H1 (cell line): ENCODE data around the gene HCK. TPM values are rescaled to one million over a fixed set of nuclear protein-coding genes. Genes with fewer than 3 reads are reported as not detected.

Experiments used
- CTCF ChIA-PET: fragments of 300-600 bp; sonication (Branson Sonifier 250); formaldehyde crosslinking; loops from one replicate; lab custom pipeline; 2021; ENCODE audit not compliant: partially characterized antibody; lab: Charles Lee
- POLR2A ChIA-PET: fragments of 300-600 bp; sonication (Branson Sonifier 250); formaldehyde crosslinking; loops from one replicate; lab custom pipeline; 2021; ENCODE audit warnings: inconsistent platforms; ENCODE audit not compliant: partially characterized antibody; lab: Charles Lee
- DNase-seq, 2 experiments: peaks; one replicate each; pipeline versions ENCODE4 v3.0.0 to v3.0.0-alpha.2; 2010 to 2022; ENCODE audit warnings: low spot score in 2 of 2, low read depth in 1 of 2, mixed read lengths in 1 of 2
- FAIRE-seq: peaks from 2 replicates; lab custom pipeline; 2011; peaks lifted over from hg19 to GRCh38; lab: Jason Lieb, UNC
- H2AFZ ChIP-seq: 2 replicates; pipeline ENCODE4 v1.8.1; 2012; ENCODE audit warnings: low read length, inconsistent platforms
- H2AK5ac ChIP-seq: 2 replicates; pipeline ENCODE4 v1.6.1; 2013; ENCODE audit warnings: low read depth, low read length
- H2BK120ac ChIP-seq: replicated peaks from 2 replicates; pipeline ENCODE3; 2013; ENCODE audit warnings: low read depth, low read length, inconsistent platforms
- H2BK12ac ChIP-seq: 2 replicates; pipeline ENCODE4 v1.6.1; 2013; ENCODE audit warnings: low read depth, low read length
- H2BK15ac ChIP-seq: 2 replicates; pipeline ENCODE4 v1.6.1; 2013; ENCODE audit warnings: low read length
- H2BK20ac ChIP-seq: 2 replicates; pipeline ENCODE4 v1.6.1; 2013; ENCODE audit warnings: low read length
- H2BK5ac ChIP-seq: 2 replicates; pipeline ENCODE4 v1.6.1; 2013; ENCODE audit warnings: low read depth, low read length
- H3K14ac ChIP-seq: 2 replicates; pipeline ENCODE4 v1.6.1; 2013; ENCODE audit warnings: inconsistent platforms; ENCODE audit not compliant: insufficient read length
- H3K18ac ChIP-seq: 2 replicates; pipeline ENCODE4 v1.6.1; 2013; ENCODE audit warnings: low read length; ENCODE audit errors: extremely low read depth
- H3K23ac ChIP-seq: 2 replicates; pipeline ENCODE4 v1.6.1; 2013; ENCODE audit warnings: inconsistent platforms; ENCODE audit not compliant: insufficient read length
- H3K23me2 ChIP-seq: 2 replicates; pipeline ENCODE4 v1.6.1; 2013; ENCODE audit warnings: low read depth, low read length
- H3K27ac ChIP-seq: 2 replicates; pipeline ENCODE4 v1.6.1; 2011; ENCODE audit warnings: low read depth, low read length, inconsistent platforms
- H3K27me3 ChIP-seq, 4 experiments: replicated peaks in 1 of 4; 1 replicate in 1 of 4; 2 replicates in 3 of 4; pipeline versions ENCODE4 v1.6.1 to v1.8.1; 2011 to 2013; ENCODE audit warnings: low read length in 3 of 4, mild to moderate bottlenecking in 3 of 4, inconsistent platforms in 2 of 4, mixed read lengths in 2 of 4, moderate library complexity in 1 of 4; ENCODE audit not compliant: control insufficient read depth in 3 of 4, insufficient read depth in 3 of 4; ENCODE audit errors: extremely low read depth in 1 of 4
- H3K36me3 ChIP-seq, 4 experiments: 2 replicates each; pipeline versions ENCODE4 v1.6.1 to v1.8.1; 2011 to 2013; ENCODE audit warnings: mild to moderate bottlenecking in 4 of 4, low read length in 3 of 4, moderate library complexity in 2 of 4, control low read depth in 1 of 4, inconsistent platforms in 1 of 4; ENCODE audit not compliant: insufficient read depth in 4 of 4, control insufficient read depth in 2 of 4
- H3K4ac ChIP-seq: replicated peaks from 2 replicates; pipeline ENCODE3; 2013; ENCODE audit warnings: low read length, low read depth, mixed read lengths, inconsistent platforms; ENCODE audit not compliant: insufficient read length
- H3K4me1 ChIP-seq, 4 experiments: replicated peaks in 1 of 4; 1 replicate in 1 of 4; 2 replicates in 3 of 4; pipeline versions ENCODE4 v1.6.1 to v1.8.1; 2011 to 2013; ENCODE audit warnings: low read length in 3 of 4, inconsistent platforms in 2 of 4, mixed read lengths in 1 of 4; ENCODE audit not compliant: insufficient read depth in 4 of 4, control insufficient read depth in 3 of 4
- H3K4me2 ChIP-seq, 2 experiments: 2 replicates each; pipeline versions ENCODE4 v1.6.1 to v1.8.1; 2011 to 2013; ENCODE audit warnings: low read depth in 2 of 2, low read length in 2 of 2, control low read depth in 1 of 2, inconsistent platforms in 1 of 2, mild to moderate bottlenecking in 1 of 2; ENCODE audit not compliant: insufficient read depth in 1 of 2
- H3K4me3 ChIP-seq, 4 experiments: fragments of 200-600, 300-600 bp in 1 of 4; sonication (generic), shearing (Covaris generic), sonication (Bioruptor Twin) in 1 of 4; 2 replicates each; pipeline versions ENCODE4 v1.5.1 to v1.8.1; 2011 to 2016; ENCODE audit warnings: low read length in 4 of 4, low read depth in 3 of 4, control low read depth in 2 of 4, inconsistent platforms in 2 of 4, mild to moderate bottlenecking in 2 of 4, mixed read lengths in 1 of 4, moderate library complexity in 1 of 4; ENCODE audit not compliant: insufficient read depth in 2 of 4; ENCODE audit errors: extremely low read depth in 1 of 4
- H3K56ac ChIP-seq: replicated peaks from 2 replicates; pipeline ENCODE3; 2013; ENCODE audit warnings: low read depth, mild to moderate bottlenecking, mixed read lengths, low read length, inconsistent platforms; ENCODE audit not compliant: insufficient read length
- H3K79me1 ChIP-seq: 2 replicates; pipeline ENCODE4 v1.6.1; 2013; ENCODE audit warnings: low read depth, low read length, control low read depth
- H3K79me2 ChIP-seq, 2 experiments: 2 replicates each; pipeline versions ENCODE4 v1.6.1 to v1.8.1; 2012 to 2013; ENCODE audit warnings: low read length in 2 of 2, mild to moderate bottlenecking in 2 of 2, inconsistent platforms in 1 of 2; ENCODE audit not compliant: insufficient read depth in 2 of 2, control insufficient read depth in 1 of 2
- H3K9ac ChIP-seq, 4 experiments: replicated peaks in 1 of 4; 1 replicate in 1 of 4; 2 replicates in 3 of 4; pipeline versions ENCODE4 v1.6.1 to v1.8.1; 2011 to 2013; ENCODE audit warnings: low read depth in 3 of 4, low read length in 3 of 4, control low read depth in 2 of 4, mild to moderate bottlenecking in 2 of 4, moderate library complexity in 2 of 4, inconsistent platforms in 1 of 4; ENCODE audit errors: extremely low read depth in 1 of 4
- H3K9me3 ChIP-seq, 2 experiments: 2 replicates each; pipeline versions ENCODE4 v1.6.1 to v1.8.1; 2012 to 2013; ENCODE audit warnings: mild to moderate bottlenecking in 2 of 2, moderate library complexity in 2 of 2, control low read depth in 1 of 2, inconsistent platforms in 1 of 2, low read depth in 1 of 2, low read length in 1 of 2, mixed read lengths in 1 of 2; ENCODE audit not compliant: insufficient read depth in 2 of 2
- H4K20me1 ChIP-seq, 2 experiments: replicated peaks in 1 of 2; 2 replicates each; pipeline versions ENCODE3 to v1.8.1; 2011 to 2013; ENCODE audit warnings: inconsistent platforms in 2 of 2, low read length in 2 of 2, mild to moderate bottlenecking in 1 of 2; ENCODE audit not compliant: insufficient read depth in 2 of 2, control insufficient read depth in 1 of 2
- H4K5ac ChIP-seq: 2 replicates; pipeline ENCODE4 v1.6.1; 2013; ENCODE audit warnings: low read length, low read depth, mixed read lengths, inconsistent platforms; ENCODE audit not compliant: insufficient read length
- H4K8ac ChIP-seq: 2 replicates; pipeline ENCODE4 v1.8.0; 2013; ENCODE audit warnings: mild to moderate bottlenecking, moderate library complexity, low read length, inconsistent platforms; ENCODE audit not compliant: insufficient read depth; ENCODE audit errors: extremely low read depth
- H4K91ac ChIP-seq: replicated peaks from 2 replicates; pipeline ENCODE3; 2013; ENCODE audit warnings: low read length, mixed read lengths, inconsistent platforms; ENCODE audit not compliant: insufficient read length
- BRCA1 ChIP-seq: IDR thresholded peaks from 2 replicates; pipeline ENCODE4 v1.6.1; 2012; ENCODE audit warnings: low read depth, low read length, improper control_type of control experiment
- CBX5 ChIP-seq: fragments of 300-800, 300-1000 bp; sonication (generic); IDR thresholded peaks from 2 replicates; pipeline ENCODE4 v1.7.1; 2016; ENCODE audit warnings: antibody characterized with exemption, low read length, low read depth
- CHD1 ChIP-seq: IDR thresholded peaks from 2 replicates; pipeline ENCODE4 v1.6.1; 2012; ENCODE audit warnings: low read depth, low read length, improper control_type of control experiment
- FOSL1 ChIP-seq: IDR thresholded peaks from 2 replicates; pipeline ENCODE4 v1.6.1; 2011; ENCODE audit warnings: mild to moderate bottlenecking, low read depth, low read length, moderate library complexity; ENCODE audit not compliant: insufficient read depth
- JUN ChIP-seq: IDR thresholded peaks from 2 replicates; pipeline ENCODE4 v1.6.1; 2011; ENCODE audit warnings: low read depth, mild to moderate bottlenecking, improper control_type of control experiment, low read length
- KDM1A ChIP-seq: fragments of 200-600, 300-600 bp; sonication (generic); IDR thresholded peaks from 2 replicates; pipeline ENCODE4 v1.7.1; 2016; ENCODE audit warnings: mild to moderate bottlenecking, low read length, borderline replicate concordance
- SAP30 ChIP-seq: fragments of 300-600 bp; sonication (generic); IDR thresholded peaks from 2 replicates; pipeline ENCODE4 v1.7.1; 2012; ENCODE audit warnings: low read length, moderate library complexity, mild to moderate bottlenecking, inconsistent platforms; ENCODE audit not compliant: insufficient read depth, insufficient replicate concordance
- SIRT6 ChIP-seq: IDR thresholded peaks from one replicate; pipeline ENCODE4 v1.7.1; 2012; ENCODE audit warnings: low read length, inconsistent platforms
- TBP ChIP-seq: IDR thresholded peaks from 2 replicates; pipeline ENCODE4 v1.6.1; 2011; ENCODE audit warnings: low read depth, low read length, improper control_type of control experiment
- TCF12 ChIP-seq: IDR thresholded peaks from 2 replicates; pipeline ENCODE4 v1.6.1; 2011; ENCODE audit warnings: low read depth, mild to moderate bottlenecking, low read length
- YY1 ChIP-seq: IDR thresholded peaks from 2 replicates; pipeline ENCODE4 v1.6.1; 2011; ENCODE audit warnings: low read depth, mild to moderate bottlenecking, low read length
- WGBS, 2 experiments: shearing (Covaris generic) in 1 of 2; methylation state at CpG; one replicate each; pipeline versions ENCODE4 v1.1.6 to v1.1.7; 2013 to 2015; ENCODE audit warnings: low lambda C conversion rate in 2 of 2, mixed read lengths in 2 of 2, inconsistent platforms in 1 of 2, low coverage in 1 of 2, missing lambda C conversion rate in 1 of 2; ENCODE audit not compliant: insufficient replicate concordance in 2 of 2, insufficient coverage in 1 of 2, insufficient read length in 1 of 2; ENCODE audit errors: extremely low coverage in 1 of 2, missing lambda C conversion rate in 1 of 2; 5-methylcytosine and 5-hydroxymethylcytosine counted together
- polyA plus RNA-seq, 7 experiments: library from polyadenylated mRNA; depleted of rRNA in 3 of 7; stranded (reverse) in 5 of 7; unstranded in 2 of 7; fragments of >200 nt in 5 of 7; fragments of 200-250 nt in 2 of 7; gene quantifications; 1 replicate in 5 of 7; 2 replicates in 1 of 7; 4 replicates in 1 of 7; pipeline versions ENCODE4 v1.2.1 to v1.2.3, GENCODE V29; 2011 to 2013; ENCODE audit warnings: missing spikeins in 2 of 7, mixed read lengths in 2 of 7
- total RNA-seq: library from RNA; stranded (reverse); fragmentation: NEBNext Ultra II Directional; extraction: Animal tissue kit (Norgen Biotek cat#: 25700); gene quantifications from 2 replicates; pipeline ENCODE4 v1.2.1, GENCODE V29; 2021

HCK gene
- total and polyA plus RNA-seq, 2 of the 8 experiments (the other 6 are each of a cell fraction or from before 2014, with no cell fraction given), result 0.37 to 4.3 TPM

GRCh38 chr20:32115211-32115767 lies 63.2 kb downstream of the HCK start:
- POLR2A ChIA-PET, result interaction anchor here (1.6 kb wide), 1 partner anchor 25 kb away, joined by 4 read pairs; no protein-coding TSS in a partner anchor
- Histone ChIP-seq H3K14ac (no peak overlapping the region), H3K56ac (no peak overlapping the region), H3K9ac (no peak overlapping the region), H3K4me3 (no peak overlapping the region), H3K36me3 (peaks cover 0 to 4% (median 0%) of the 10 kb centered on the region in 4 experiments; a peak in 2 of 8 replicates), H4K91ac (no peak overlapping the region), H3K79me1 (peaks cover 14% of the 10 kb centered on the region), H2BK120ac (no peak overlapping the region), H2BK12ac (no peak overlapping the region), H3K23me2 (peaks cover under 1% of the 10 kb centered on the region; the same call in 1 of the 2 replicates), H2BK15ac (no peak overlapping the region), H3K27ac (no peak overlapping the region), H3K27me3 (no peaks in the 10 kb centered on the region), H3K4me1 (peaks cover 2 to 6% (median 4%) of the 10 kb centered on the region in 4 experiments; a peak in 6 of 7 replicates), H2BK5ac (no peak overlapping the region), H3K4me2 (no peak overlapping the region), H2BK20ac (no peak overlapping the region), H2AK5ac (no peak overlapping the region), H4K20me1 (peaks cover 4 to 19% of the 10 kb centered on the region in 2 experiments), H3K9me3 (no peaks in the 10 kb centered on the region), H3K4ac (no peak overlapping the region), H3K79me2 (peaks cover 0 to 96% of the 10 kb centered on the region in 2 experiments), H2AFZ (no peak overlapping the region), H4K8ac (no peak overlapping the region), H3K18ac (no peak overlapping the region), H4K5ac (no peak overlapping the region), H3K23ac (no peak overlapping the region)
- TF ChIP-seq BRCA1 (no peak), TBP (no peak), SIRT6 (no peak), YY1 (no peak), KDM1A (no peak), CHD1 (no peak), JUN (no peak), SAP30 (no peak), FOSL1 (no peak), CBX5 (no peak), TCF12 (no peak)
- DNase-seq (no peak), FAIRE-seq (no peak)
- 86% methylated on average over 5 of the region's 5 CpGs; no CpG with 5 or more reads in 1 of the 2 experiments for WGBS, 2 experiments
- CTCF ChIA-PET, result interaction anchor here (0.6 kb wide), 2 partner anchors 86 to 1496 kb away, joined by 3 to 4 read pairs; no protein-coding TSS in a partner anchor
